ENCODE data around the gene C12orf50. TPM values are rescaled to one million over a fixed set of nuclear protein-coding genes. Genes with fewer than 3 reads are reported as not detected.

The C12orf50 gene
- total RNA-seq, 1 donor from 2014 or later, result not detected

- Histone ChIP-seq H3K4me3 (no peak overlapping the region), H3K4me1 (no peaks in the 10 kb centered on the region), H3K9me3 (no peaks in the 10 kb centered on the region), H3K27ac (no peak overlapping the region), H3K27me3 (no peaks in the 10 kb centered on the region), H3K36me3 (no peaks in the 10 kb centered on the region)
- TF ChIP-seq POLR2AphosphoS5 (IDR thresholded peaks at IDR 0.05; ENCODE audit: insufficient read depth in 1 of 2, low read depth in 1 of 2) (no peak), CTCF (IDR thresholded peaks at IDR 0.05) (no peak), POLR2A (IDR thresholded peaks at IDR 0.05) (no peak)
- intact Hi-C loops (cut with DNase I), result no loop called here
- no peak for DNase-seq (ENCODE audit: extremely low spot score in 2 of 2)
Observed at GRCh38 chr12:87935216-87935615, 94.0 kb downstream of the C12orf50 start.

GRCh38 chr12:87933991-87934390 lies 95.2 kb downstream of the C12orf50 start:
- H3K36me3 ChIP-seq, result no peaks in the 10 kb centered on the region
- DNase-seq (ENCODE audit: extremely low spot score in 2 of 2), result no peak
- H3K9me3 ChIP-seq, result no peaks in the 10 kb centered on the region
- H3K4me1 ChIP-seq, result no peaks in the 10 kb centered on the region
- TF ChIP-seq POLR2AphosphoS5 (IDR thresholded peaks at IDR 0.05; ENCODE audit: insufficient read depth in 1 of 2, low read depth in 1 of 2) (no peak), POLR2A (IDR thresholded peaks at IDR 0.05) (no peak), CTCF (IDR thresholded peaks at IDR 0.05) (no peak)
- no peaks in the 10 kb centered on the region for H3K27me3 ChIP-seq
- intact Hi-C loops (cut with DNase I), result no loop called here
- H3K27ac ChIP-seq, result no peak overlapping the region
- H3K4me3 ChIP-seq, result no peak overlapping the region

- no peak for DNase-seq (ENCODE audit: extremely low spot score in 2 of 2)
- intact Hi-C loops (cut with DNase I), result no loop called here
- Histone ChIP-seq H3K9me3 (no peaks in the 10 kb centered on the region), H3K36me3 (no peaks in the 10 kb centered on the region), H3K4me3 (no peak overlapping the region), H3K4me1 (no peaks in the 10 kb centered on the region), H3K27ac (no peak overlapping the region), H3K27me3 (no peaks in the 10 kb centered on the region)
- no peak for TF ChIP-seq POLR2AphosphoS5 (IDR thresholded peaks at IDR 0.05; ENCODE audit: insufficient read depth in 1 of 2, low read depth in 1 of 2)
- no peak for TF ChIP-seq CTCF (IDR thresholded peaks at IDR 0.05)
- no peak for TF ChIP-seq POLR2A (IDR thresholded peaks at IDR 0.05)
Observed at GRCh38 chr12:87931812-87932211, 97.4 kb downstream of the C12orf50 start.

GRCh38 chr12:87930627-87931026 lies 98.6 kb downstream of the C12orf50 start:
- TF ChIP-seq CTCF (IDR thresholded peaks at IDR 0.05) (no peak), POLR2AphosphoS5 (IDR thresholded peaks at IDR 0.05; ENCODE audit: insufficient read depth in 1 of 2, low read depth in 1 of 2) (no peak), POLR2A (IDR thresholded peaks at IDR 0.05) (no peak)
- no peak for DNase-seq (ENCODE audit: extremely low spot score in 2 of 2)
- Histone ChIP-seq H3K4me1 (no peaks in the 10 kb centered on the region), H3K4me3 (no peak overlapping the region), H3K9me3 (no peaks in the 10 kb centered on the region), H3K36me3 (no peaks in the 10 kb centered on the region), H3K27ac (no peak overlapping the region), H3K27me3 (no peaks in the 10 kb centered on the region)
- intact Hi-C loops (cut with DNase I), result no loop called here

Small RNAs within 50 kb of the gene (small RNA-seq; reads per million reads assigned to genes)
- not detected for gene RNA5SP364

Other genes with a start within 250 kb of the C12orf50 start
- 16.2 TPM for gene CEP290, start 112.7 kb upstream of the C12orf50 start, total RNA-seq
- 14.2 TPM for gene TMTC3, start 112.9 kb upstream of the C12orf50 start, total RNA-seq

Measured in vagina (tissue), 2 donors.